Measurements from ENCODE around the gene CCDC57. TPM values are rescaled to one million over a fixed set of nuclear protein-coding genes. Genes with fewer than 3 reads are reported as not detected.

CCDC57 gene
- total and polyA plus RNA-seq, 2 of the 4 experiments (the other 2 are of a cell fraction) = 7.3 to 31.3 TPM

- Histone ChIP-seq H3K14ac (replicated peaks; ENCODE audit: low read depth, low read length) (no peak overlapping the region), H3K36me3 (ENCODE audit: control insufficient read depth, insufficient read depth, low read length) (peaks cover 34% of the 10 kb centered on the region), H3K27ac (ENCODE audit: insufficient read depth, low read length) (peak overlapping the region; percentile 91), H3K56ac (ENCODE audit: extremely low read depth, insufficient read depth, low read length) (no peak overlapping the region), H3K9ac (ENCODE audit: low read depth, low read length) (peak overlapping the region; percentile 91), H2BK120ac (ENCODE audit: low read depth, low read length) (no peak overlapping the region), H3K4me2 (ENCODE audit: low read depth, low read length) (peak overlapping the region; percentile 87), H2BK20ac (ENCODE audit: low read depth, low read length) (no peak overlapping the region), H3K23ac (ENCODE audit: low read depth, low read length) (no peak overlapping the region), H3K9me1 (ENCODE audit: insufficient read depth, low read length) (no peaks in the 10 kb centered on the region), H2AK5ac (ENCODE audit: low read depth, low read length) (peak overlapping the region; percentile 39; the same call in 1 of the 2 replicates), H3K9me3 (ENCODE audit: control insufficient read depth, insufficient read depth, low read length) (no peaks in the 10 kb centered on the region), H3K18ac (ENCODE audit: low read depth, low read length) (no peak overlapping the region), H2AK9ac (replicated peaks; ENCODE audit: low read depth, low read length, poor library complexity) (peak overlapping the region; percentile 99), H4K20me1 (ENCODE audit: insufficient read depth, low read length) (peaks cover 85% of the 10 kb centered on the region), H3K4me1 (ENCODE audit: control insufficient read depth, insufficient read depth, low read length) (peaks cover 43% of the 10 kb centered on the region), H2AFZ (replicated peaks; ENCODE audit: low read length, poor library complexity) (no peak overlapping the region), H4K5ac (ENCODE audit: low read depth, low read length) (no peak overlapping the region), H4K91ac (ENCODE audit: insufficient read depth, low read depth, low read length) (peak overlapping the region; percentile 25; the same call in 1 of the 2 replicates), H3K79me1 (ENCODE audit: low read depth in 1 of 2, low read length in 2 of 2) (peaks cover 0 to 66% of the 10 kb centered on the region in 2 experiments; a peak in 2 of 4 replicates), H3K4ac (ENCODE audit: low read depth, low read length) (no peak overlapping the region), H2BK15ac (ENCODE audit: low read depth, low read length) (no peak overlapping the region), H3K27me3 (ENCODE audit: control insufficient read depth, insufficient read depth, low read length) (no peaks in the 10 kb centered on the region), H2BK5ac (ENCODE audit: low read depth, low read length, poor library complexity, severe bottlenecking) (peak overlapping the region; percentile 79), H3K4me3 (ENCODE audit: insufficient read depth, low read depth, low read length) (peak overlapping the region; percentile 98), H4K8ac (ENCODE audit: low read depth in 2 of 2, low read length in 2 of 2) (no peak overlapping the region)
- 82% methylated on average over 19 of the region's 21 CpGs; no CpG with 5 or more reads in 1 of the 2 experiments for WGBS, 2 experiments (ENCODE audit: extremely low coverage in 2 of 2, insufficient read length in 1 of 2)
- ChIA-PET POLR2A (ENCODE audit: unreplicated experiment) (no interaction called here), CTCF (no interaction called here)
- BruUV-seq (replicated peaks) = no TSS peak
- dilution Hi-C loops (cut with HindIII; ENCODE audit: low sequenced_read_pairs, unreplicated experiment) (no loop called here), in situ Hi-C loops (cut with MboI; ENCODE audit: low sequenced_read_pairs) (no loop called here), intact Hi-C loops (cut with micrococcal nuclease) (no loop called here)
- DNase-seq (no peak), ATAC-seq (ENCODE audit: low read depth) (no peak)
- TF ChIP-seq RCOR1 (IDR thresholded peaks at IDR 0.05; ENCODE audit: insufficient replicate concordance, low read length) (no peak), RFX5 (IDR thresholded peaks at IDR 0.05; ENCODE audit: low read depth, low read length) (no peak), CEBPB (IDR thresholded peaks at IDR 0.05; ENCODE audit: low read depth, low read length) (no peak), CHD1 (IDR thresholded peaks at IDR 0.05; ENCODE audit: low read depth, low read length) (no peak), MAFK (IDR thresholded peaks at IDR 0.05; ENCODE audit: low read depth, low read length) (no peak), FOS (IDR thresholded peaks at IDR 0.05; ENCODE audit: low read depth, low read length) (no peak), SMC3 (IDR thresholded peaks at IDR 0.05; ENCODE audit: low read depth, low read length) (no peak), BHLHE40 (IDR thresholded peaks at IDR 0.05; ENCODE audit: low read depth, low read length) (no peak), ELK1 (IDR thresholded peaks at IDR 0.05; ENCODE audit: borderline replicate concordance, low read depth, low read length) (no peak)
- TF ChIP-seq, protein P1, sequence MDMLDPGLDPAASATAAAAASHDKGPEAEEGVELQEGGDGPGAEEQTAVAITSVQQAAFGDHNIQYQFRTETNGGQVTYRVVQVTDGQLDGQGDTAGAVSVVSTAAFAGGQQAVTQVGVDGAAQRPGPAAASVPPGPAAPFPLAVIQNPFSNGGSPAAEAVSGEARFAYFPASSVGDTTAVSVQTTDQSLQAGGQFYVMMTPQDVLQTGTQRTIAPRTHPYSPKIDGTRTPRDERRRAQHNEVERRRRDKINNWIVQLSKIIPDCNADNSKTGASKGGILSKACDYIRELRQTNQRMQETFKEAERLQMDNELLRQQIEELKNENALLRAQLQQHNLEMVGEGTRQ (IDR thresholded peaks at IDR 0.05; ENCODE audit: low read depth, low read length) = no peak
- TF ChIP-seq, protein P2, sequence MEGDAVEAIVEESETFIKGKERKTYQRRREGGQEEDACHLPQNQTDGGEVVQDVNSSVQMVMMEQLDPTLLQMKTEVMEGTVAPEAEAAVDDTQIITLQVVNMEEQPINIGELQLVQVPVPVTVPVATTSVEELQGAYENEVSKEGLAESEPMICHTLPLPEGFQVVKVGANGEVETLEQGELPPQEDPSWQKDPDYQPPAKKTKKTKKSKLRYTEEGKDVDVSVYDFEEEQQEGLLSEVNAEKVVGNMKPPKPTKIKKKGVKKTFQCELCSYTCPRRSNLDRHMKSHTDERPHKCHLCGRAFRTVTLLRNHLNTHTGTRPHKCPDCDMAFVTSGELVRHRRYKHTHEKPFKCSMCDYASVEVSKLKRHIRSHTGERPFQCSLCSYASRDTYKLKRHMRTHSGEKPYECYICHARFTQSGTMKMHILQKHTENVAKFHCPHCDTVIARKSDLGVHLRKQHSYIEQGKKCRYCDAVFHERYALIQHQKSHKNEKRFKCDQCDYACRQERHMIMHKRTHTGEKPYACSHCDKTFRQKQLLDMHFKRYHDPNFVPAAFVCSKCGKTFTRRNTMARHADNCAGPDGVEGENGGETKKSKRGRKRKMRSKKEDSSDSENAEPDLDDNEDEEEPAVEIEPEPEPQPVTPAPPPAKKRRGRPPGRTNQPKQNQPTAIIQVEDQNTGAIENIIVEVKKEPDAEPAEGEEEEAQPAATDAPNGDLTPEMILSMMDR (conservative IDR thresholded peaks at IDR 0.05; ENCODE audit: low read depth, low read length) = no peak
Measured at GRCh38 chr17:82232322-82232820, 19.7 kb upstream of the CCDC57 start.

Data from IMR-90 (cell line).